GM12865 (cell line): ENCODE measurements around the gene UMAD1.

ENCODE experiments used
- DNase-seq: peaks from one replicate; pipeline ENCODE4 v3.0.0; 2010; ENCODE audit warnings: low read depth
- H3K4me3 ChIP-seq: 2 replicates; pipeline ENCODE4 v1.5.1; 2011; ENCODE audit warnings: mild to moderate bottlenecking, low read depth, low read length, control low read depth
- CTCF ChIP-seq: IDR thresholded peaks from 2 replicates; pipeline ENCODE4 v1.5.1; 2011; ENCODE audit warnings: low read length, control low read depth, low read depth, inconsistent platforms; ENCODE audit not compliant: insufficient read depth; ENCODE audit errors: missing control alignments

Gene UMAD1

GRCh38 chr7:7765422-7765821 lies 124.9 kb downstream of the UMAD1 start:
- no peak for TF ChIP-seq CTCF
- DNase-seq, result peak; percentile 73
- H3K4me3 ChIP-seq, result no peak overlapping the region

- DNase-seq, result no peak
- no peak overlapping the region for H3K4me3 ChIP-seq
- no peak for TF ChIP-seq CTCF
These were observed 126.1 kb downstream of the UMAD1 start for GRCh38 chr7:7766671-7767070.

DNA sequence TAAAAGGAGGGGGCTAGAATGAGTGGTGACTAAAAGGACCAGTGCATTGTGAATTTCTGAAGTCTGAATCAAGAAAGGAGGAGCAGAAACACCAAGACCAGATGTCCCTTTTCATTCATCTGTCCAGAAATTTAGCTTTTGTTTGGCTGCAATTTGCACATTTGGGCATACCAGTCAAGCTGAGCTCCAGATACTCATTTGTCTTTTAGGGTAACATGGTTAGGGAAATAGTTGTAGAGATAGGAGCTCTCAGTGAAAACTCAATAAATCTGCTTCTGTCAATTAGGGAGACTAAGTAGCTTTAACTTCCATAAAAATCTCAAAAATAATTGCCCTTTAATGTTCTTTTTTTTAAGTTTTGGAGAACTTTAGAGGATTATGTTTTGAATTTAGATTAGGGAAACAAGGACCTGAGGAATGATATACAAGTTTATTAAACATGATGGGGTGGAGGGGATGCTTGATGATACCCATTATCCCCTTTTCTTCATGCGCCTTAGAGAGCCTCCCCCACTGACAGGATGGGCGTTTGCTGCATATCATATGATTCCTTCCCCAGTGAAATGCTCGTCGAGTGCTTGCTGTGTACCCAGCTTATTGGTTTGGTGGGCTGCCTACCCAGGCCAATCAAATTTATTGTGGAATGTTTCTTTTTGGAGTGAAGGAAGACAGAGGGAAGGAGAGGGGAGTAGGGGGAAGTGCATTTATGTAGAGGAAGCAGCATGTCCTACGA lies 128.6 kb downstream of the UMAD1 start:
- DNase-seq, result no peak
- no peak overlapping the region for H3K4me3 ChIP-seq
- TF ChIP-seq CTCF, result no peak

DNA sequence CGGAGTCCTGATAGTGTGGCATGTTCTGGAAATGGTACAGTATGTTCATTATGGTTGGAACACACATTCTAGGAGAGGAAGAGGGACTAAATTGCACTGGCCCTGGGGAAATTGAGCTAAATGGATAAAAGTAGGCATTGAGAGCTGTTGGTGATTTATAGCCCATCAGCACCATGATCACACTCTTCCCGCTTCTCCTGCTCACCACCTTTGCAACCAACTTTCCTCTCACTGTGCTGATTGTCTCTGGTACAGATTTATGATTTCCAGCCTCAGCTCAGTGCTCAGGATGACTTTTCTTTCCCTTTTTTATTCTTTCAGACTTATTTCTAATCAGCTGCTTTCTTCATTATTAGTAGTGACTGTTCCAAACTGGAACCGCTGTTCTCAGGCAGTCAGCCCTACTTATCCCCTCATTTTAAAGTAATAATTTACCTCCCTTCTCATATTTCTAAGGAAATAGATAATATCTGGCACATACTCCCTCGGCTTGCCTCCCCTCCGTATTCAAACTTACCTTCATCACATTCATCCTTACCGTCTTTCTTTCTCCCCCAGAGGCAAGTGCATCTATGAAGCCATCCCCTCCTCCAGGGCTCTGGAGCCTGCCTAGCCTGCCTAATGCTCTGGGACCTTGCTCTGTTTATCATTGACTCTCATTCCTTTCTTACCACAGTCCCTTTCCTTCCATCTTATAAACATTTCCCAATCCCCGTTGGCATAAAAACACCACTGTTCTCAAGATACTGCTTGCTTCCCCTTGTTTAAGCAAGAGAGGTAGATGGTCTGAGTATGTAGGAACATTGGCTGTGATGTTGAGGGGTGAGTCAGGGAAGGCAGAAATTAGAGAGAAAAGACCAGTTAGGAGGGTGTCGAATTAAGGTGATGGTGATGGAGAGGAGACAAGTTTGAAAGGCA lies 129.4 kb downstream of the UMAD1 start:
- DNase-seq, result no peak
- no peak for TF ChIP-seq CTCF
- no peak overlapping the region for H3K4me3 ChIP-seq

DNA sequence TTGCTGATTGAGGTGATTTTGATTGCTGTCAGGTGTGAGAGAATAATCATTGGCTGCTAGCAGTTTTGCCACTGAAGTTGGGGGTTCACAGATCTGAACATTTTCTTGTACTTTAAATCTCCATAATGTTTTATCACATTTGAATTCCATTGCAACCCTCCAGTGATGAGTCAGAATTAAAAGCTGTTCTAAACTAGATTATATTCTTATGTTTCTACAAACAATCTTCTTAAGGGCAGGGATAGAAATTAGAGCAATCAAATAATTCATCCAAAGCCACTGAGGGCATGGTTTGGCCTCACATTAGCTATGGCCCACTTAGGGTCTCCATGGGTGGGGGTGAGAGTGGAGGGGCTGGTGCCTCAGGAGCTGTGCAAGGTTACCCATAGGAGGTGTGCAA lies 130.9 kb downstream of the UMAD1 start:
- no peak for TF ChIP-seq CTCF
- DNase-seq, result no peak
- H3K4me3 ChIP-seq, result no peak overlapping the region

- peak; percentile 57 for DNase-seq
- TF ChIP-seq CTCF, result no peak
- H3K4me3 ChIP-seq, result peak overlapping the region; percentile 37
These were observed 131.9 kb downstream of the UMAD1 start for GRCh38 chr7:7772397-7772821.
